HG02571 (cell line): ENCODE data around the gene IL17RB.

Experiments used
- ATAC-seq: cut with Tn5 transposase; IDR thresholded peaks from one replicate; pipeline ENCODE4 v1.9.1; 2021; ENCODE audit warnings: mild to moderate bottlenecking, moderate library complexity; ENCODE audit not compliant: unreplicated experiment

IL17RB gene

DNA sequence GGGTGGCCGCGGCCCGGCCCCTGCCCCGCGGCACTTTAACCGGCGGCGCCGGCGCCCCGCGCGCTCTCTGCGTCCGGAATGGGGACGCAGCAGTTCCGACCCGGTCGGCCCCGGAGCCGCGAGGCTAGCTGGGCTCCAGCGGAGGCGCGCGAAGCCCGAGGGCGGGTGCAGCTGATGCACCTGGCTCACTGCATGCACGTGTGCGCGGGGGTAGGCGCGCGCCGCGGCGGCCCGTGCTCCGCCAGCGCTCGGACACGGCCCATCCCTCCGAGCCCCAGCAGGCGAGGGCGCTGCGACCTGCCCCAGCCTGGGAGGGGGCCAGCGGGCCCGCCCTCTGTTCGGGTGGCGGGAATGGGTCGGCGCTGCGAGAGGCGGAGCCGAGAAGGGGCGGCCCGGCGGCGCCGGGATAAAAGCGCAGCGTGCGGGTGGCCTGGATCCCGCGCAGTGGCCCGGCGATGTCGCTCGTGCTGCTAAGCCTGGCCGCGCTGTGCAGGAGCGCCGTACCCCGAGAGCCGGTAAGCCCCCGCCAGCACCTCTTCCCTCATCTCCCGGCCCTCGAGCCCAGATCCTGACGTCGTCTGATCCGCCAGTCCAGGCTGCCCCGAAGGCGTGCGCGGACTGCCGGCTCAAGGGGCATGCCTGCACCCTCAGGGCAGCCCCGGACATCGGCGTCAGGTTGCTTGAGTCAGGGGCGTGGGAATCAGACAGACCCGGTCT lies at the start of gene IL17RB, which contains the start of gene CHDH:
Gene IL17RB (plus strand): TSS at position 435 of the 717 bp plus-strand sequence. CDS start 21 bp downstream, at position 456.
Gene CHDH (minus strand): TSS at position 286 of the 717 bp plus-strand sequence. CDS start 22,411 bp downstream, outside the sequence.
- peak; percentile 47 for ATAC-seq

DNA sequence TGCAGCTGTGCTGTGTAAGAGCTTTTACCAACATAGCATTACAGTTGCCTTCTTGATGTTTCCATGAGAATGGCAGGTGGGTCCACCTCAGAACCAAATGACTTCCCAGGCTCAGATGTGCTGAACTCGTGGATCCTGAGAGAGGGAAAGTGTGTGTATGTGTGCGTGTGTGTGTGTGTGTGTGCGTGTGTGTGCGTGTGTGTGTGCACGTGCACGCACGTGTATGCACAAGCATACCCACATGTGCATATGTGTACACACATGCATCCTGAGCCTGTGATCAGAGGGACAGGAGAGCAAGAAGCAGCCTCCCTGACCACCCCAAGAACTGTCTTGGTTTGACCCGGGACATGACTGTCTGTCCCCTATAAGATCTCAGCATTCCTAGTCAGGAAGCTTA lies 48.2 kb upstream of the IL17RB start:
- no peak for ATAC-seq

DNA sequence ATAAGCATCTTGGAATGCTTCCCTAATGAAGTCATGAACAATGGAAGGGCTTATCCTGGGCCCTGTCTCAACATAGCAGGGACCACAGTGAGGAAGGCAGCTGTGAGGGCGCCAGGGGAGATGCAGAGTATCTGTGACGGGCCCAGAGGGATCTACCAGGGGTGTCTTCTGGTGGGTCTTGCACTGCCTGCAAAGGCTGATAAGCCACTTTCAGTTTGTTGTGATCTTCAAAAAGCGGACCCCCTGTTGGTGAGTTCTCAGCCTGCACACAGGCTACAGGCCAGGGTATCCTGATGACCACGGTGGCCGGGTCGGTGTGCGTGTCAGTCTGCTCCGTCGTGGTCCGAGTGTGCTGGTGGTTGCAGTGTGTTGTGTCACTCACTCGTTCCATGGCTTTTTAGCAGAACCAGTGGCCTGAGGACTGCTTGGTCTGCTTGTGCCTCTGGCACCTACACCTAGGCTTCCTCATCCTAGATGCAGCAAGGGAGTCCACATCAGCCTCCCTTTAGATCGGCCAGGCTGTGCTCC lies 47.0 kb upstream of the IL17RB start:
- ATAC-seq = no peak

DNA sequence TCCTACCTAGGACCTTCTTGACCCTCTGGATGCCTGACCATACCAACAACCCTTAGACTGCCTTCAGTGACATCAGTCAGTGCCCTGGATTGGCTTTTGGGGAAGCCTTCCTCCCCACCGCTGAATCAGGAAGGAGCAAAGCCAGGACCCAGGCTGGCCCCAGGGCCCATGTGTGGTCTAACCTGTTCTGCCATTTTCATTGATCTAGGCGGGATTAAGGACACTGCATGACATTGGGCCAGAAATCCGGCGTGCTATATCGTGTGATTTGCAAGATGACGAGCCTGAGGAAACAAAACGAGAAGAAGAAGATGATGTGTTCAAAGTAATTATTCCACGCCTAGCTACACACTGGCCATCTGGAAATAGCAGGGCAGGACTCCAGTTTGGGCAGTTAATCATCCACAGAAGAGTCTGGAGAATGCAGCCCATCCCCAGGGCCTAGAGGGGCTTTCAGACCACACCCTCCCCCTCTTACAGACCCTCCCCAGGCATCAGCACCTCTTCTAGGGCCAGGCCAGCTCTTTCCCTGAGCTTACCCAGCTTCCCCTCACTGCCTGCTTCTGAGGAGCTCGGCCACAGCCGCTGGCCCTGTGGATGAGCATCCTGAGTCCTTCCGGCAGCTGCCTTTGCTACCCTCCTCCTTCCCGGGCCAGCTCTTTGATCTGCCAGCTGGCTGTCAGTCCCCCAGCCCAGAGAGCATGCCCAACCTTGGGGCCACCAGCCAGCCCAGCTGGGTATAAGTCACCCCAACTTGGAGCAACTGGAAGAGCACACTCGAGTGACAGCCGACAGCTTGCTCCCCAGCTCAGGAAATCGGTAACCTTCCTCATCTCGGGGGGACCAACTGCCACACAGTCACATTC lies 46.1 kb upstream of the IL17RB start:
- ATAC-seq = no peak

GRCh38 chr3:53801319-53801718 lies 45.0 kb upstream of the IL17RB start:
- no peak for ATAC-seq

DNA sequence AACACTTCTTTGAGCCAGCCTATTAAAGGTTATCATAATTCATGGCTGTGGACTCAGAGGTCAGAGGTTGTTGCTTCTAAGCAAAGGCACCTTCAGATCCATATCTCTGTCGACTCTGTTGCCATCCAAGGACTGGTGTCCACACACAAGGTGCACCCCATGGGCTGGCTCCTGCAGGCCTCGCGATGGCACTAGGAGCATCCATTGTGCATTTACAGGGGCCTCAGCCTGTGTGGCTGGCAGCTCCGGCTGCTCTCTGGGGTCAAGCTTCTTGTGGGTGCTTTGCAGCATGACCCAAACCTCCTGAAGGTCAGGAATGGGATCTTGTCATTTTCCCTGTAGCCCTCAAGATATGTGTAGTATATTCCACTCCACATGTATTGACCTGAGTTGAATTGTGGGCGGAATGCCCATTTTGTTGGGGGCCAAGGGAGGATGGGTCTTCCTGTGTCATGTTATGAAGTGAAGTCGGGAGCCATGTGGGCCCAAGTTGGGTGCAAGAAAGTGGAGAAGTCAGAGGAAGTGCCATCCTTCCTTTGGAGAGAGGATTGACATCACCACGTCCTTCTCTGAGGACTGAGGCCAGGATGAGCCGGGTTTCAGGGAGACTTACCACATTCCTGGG lies 44.0 kb upstream of the IL17RB start:
- no peak for ATAC-seq

- ATAC-seq = no peak
These were observed 43.1 kb upstream of the IL17RB start for GRCh38 chr3:53803124-53803815.

DNA sequence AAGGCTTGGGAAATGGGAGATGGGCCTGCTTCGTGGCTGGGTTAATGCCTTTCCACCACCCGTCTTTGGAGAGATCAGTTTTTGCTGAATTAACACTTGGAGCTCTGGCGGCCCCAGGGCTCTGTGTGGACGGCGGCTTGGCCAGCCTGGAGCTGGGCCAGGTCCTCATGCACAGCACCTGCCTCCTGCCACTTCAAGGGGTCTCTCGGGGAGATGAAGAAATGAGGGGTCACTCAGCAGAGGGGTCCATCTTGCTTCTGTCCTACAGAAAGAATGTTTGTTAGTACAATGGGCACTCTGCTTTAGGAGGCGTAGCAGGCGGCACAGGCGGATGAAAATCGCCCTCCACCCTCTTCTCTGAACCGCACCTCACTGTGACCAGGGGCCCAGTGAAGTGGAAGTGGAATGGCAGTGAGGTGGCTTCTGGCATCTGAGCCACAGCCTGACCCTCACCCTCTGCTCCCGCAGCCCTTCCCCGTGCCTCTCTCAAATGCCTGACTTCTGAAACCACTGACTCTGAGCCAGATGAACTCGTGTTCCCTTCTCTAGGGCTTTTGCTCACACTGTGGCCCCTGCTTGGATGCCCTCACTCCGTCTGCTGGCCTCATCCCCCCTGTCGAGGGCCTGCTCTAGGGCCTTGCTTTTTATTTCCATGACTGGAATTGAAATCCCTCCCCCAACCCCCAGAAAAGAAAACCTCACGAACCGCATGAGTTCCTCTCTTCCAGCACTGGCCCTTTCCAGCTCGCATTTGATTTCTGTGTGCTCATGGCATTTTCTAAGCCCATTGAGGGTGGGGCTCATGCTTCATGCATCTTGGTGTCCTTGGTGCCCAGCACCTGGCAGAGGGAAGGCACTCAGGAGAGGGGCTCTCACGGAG lies 42.3 kb upstream of the IL17RB start:
- ATAC-seq = no peak

DNA sequence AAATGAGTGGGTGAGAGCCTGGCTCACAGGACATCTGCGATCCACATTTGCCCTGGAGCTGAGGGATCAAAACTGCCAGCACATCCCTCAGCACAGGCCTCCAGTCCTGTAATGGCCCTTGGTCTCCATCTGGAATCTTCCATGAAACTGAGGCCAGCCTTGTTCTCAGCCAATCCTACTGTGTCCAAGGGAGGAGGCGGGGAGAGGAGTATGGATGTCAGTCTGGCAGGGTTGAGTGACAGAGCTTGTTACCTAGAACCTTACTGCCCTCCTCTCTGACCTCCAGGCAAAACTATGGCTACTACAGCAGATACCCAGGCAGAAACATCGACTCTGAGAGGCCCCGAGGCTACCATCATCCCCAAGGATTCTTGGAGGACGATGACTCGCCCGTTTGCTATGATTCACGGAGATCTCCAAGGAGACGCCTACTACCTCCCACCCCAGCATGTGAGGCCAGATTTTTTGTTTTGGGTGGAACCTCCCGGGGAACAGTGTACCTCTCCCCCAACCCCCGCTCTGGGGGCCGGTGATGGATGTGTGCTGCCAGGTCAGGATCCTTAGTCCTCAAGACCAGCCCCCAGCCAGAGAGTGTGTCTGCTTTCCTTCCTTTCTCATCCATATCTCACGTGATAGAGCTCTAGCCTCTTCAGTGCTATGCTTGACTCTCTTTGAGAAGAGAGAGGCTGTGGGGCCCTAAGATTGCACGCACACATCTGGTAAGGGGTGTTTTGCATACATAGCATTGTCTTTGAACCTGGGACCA lies 41.5 kb upstream of the IL17RB start:
- ATAC-seq = peak; percentile 38

- ATAC-seq = no peak
These were observed 40.8 kb upstream of the IL17RB start for GRCh38 chr3:53805463-53806159.

DNA sequence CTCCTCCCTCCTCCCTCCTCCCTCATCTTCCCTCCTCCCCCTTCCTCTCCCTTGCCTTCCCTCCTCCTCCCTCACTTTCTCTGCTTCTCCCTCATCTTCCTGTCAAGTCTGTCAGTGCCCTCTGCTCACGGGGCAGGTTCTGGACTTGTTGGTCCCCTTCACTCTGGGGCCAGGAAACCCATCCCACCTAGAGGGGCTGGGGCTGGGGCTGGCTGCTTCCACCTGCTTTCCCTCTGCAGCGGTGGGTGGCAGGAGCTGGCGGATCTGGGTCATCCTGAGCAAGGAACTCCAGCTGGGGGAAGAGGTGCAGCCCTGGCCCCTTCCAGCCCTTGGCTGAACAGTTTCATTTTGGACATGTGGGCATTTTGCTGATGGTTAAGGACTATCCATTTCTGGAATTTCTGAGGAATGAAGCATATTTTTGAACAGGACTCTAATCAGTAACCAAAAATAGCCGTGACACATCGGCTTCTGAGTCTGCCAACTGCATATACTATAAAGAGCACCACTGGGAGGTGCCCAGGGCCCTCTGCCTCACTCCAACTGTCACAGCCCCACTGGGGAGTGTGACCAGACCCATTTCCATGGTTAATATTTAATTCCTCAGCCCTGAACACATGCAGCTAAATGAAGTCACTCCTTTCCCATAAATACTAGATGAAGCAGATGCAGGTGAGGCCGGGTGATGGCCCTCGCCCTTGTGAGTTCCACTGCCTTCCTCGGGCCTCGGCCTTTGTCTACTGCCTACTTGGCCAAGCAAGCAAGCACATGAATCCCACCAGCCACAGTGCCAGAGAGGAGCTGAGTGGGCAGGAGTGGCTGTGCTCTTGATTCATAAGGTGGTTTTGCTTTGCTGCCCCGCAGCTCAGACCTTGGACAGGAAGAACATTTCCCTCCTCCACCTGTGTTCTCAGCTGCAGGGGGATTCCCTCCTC lies 39.9 kb upstream of the IL17RB start:
- peak; percentile 49 for ATAC-seq

DNA sequence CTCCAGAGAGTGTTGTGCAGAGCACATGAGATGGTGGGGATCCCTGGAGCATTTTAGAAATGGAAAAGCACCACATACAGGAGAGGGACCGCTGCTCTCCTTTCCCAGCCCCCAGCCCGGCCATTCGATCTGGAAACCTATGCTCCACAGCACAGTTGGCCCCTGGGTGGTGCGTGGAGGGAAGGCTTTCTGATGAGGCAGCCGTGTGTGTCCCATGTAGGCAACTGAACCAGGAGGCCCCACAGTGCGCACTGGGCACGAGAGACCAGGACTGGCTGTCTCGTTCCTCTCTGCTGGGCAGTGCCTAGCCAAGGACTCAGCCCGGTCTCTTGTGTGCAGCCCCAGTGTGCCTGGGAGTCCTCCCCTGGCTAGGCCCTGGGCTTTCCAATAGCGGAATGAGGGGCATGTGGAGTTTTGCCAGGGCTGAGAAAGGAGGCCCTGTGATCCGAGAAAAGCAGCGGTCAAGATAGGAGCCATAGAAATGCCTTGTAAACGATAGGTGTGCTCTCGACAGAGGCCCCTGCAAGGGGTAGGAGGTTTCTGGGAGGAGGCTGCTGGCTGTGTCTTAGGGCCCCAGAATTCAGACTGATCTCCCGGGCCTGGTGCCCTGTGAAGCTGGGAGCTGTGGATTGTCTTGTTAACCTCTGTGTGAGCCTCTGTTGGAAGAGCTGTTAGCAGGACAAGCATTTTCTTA lies 39.1 kb upstream of the IL17RB start:
- ATAC-seq = peak; percentile 11

- ATAC-seq = no peak
These were observed 37.9 kb upstream of the IL17RB start for GRCh38 chr3:53808496-53808895.

- no peak for ATAC-seq
These were observed 37.1 kb upstream of the IL17RB start for GRCh38 chr3:53809267-53809666.

- no peak for ATAC-seq
These were observed 36.5 kb upstream of the IL17RB start for GRCh38 chr3:53809764-53810400.
